GM21367 (cell line): ENCODE results near the gene RPS6KC1.
"Not testable (repeated sequence)": the region's sequence is repeated elsewhere in the genome, so short reads cannot be mapped to it uniquely, and the experiment has no call there.

Experiments used
- ATAC-seq: cut with Tn5 transposase; IDR thresholded peaks from one replicate; pipeline ENCODE4 v1.9.1; 2021; ENCODE audit not compliant: unreplicated experiment

RPS6KC1 gene

DNA sequence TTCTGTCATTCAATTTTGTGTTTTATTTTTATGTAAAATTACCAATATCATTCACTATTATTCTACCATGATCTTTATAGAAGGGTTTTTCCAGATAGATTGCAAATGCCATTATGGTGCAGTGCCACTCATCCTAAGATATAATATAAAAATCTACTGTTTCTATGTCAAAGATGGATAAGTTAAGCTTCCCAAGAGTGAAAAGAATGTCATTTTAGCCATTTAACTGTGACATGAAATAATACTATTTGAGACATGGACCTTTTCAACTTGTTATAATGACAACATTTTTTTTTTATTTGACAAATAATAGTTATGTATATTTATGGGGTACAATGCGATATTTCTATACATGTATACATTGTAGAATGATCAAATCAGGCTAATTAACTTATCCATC is 224.3 kb downstream of the RPS6KC1 start:
- no peak for ATAC-seq

DNA sequence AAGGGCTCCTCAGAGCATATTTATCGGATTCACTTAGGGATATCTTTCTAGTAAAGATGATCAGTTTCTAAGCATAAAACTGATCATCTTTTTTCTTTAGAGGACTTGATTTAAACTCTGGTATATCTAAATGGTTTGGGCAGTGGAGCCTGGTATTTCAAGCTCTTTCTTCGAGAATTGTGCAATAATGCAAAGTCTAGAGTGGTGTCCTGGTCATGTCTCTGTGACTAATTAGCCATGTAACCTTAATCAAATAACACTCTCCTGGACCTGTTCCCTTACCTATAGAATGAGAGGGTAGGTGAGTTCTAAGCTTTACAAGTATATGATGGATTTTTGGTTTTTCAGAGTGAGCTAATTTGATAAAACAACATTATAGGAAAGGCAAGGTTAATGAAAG is 225.2 kb downstream of the RPS6KC1 start:
- no peak for ATAC-seq

DNA sequence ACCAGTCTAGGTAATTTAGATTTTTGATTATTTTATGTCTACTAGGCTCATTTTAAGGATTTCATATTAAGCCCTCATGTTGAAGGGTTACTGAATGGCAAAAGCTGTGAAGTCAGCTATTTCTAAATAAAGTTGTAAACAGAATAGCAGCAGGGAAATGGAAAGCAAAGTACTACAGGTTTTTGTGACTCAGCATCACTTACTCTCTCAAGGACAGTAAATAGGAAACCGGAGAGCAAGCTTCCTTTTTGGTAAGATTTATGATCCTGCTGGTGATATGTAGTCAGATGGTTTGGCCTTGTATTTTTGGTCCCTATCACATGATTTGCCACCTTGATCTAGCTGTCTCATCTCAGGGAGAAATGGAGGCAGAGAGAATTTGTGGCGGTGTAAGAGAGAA is 226.0 kb downstream of the RPS6KC1 start:
- no peak for ATAC-seq

DNA sequence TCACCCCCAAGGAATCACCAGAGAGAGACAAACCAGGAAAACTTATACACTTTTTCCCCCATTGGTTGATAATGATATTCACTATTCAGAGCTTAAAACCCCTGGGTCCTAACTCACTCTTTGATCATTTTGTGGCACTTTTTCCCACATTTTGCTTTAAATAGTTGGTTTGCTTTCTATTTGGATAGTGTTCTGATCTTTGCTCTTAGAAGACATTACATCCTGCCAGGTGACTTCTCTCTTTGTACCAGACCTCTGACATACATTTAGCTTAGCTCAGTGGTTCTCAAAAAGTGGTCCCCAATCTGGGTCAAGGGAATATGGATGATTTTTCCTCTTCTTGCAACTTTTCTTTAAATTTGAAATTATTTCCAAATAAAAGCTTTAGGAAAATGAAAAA is 228.4 kb downstream of the RPS6KC1 start:
- no peak for ATAC-seq

DNA sequence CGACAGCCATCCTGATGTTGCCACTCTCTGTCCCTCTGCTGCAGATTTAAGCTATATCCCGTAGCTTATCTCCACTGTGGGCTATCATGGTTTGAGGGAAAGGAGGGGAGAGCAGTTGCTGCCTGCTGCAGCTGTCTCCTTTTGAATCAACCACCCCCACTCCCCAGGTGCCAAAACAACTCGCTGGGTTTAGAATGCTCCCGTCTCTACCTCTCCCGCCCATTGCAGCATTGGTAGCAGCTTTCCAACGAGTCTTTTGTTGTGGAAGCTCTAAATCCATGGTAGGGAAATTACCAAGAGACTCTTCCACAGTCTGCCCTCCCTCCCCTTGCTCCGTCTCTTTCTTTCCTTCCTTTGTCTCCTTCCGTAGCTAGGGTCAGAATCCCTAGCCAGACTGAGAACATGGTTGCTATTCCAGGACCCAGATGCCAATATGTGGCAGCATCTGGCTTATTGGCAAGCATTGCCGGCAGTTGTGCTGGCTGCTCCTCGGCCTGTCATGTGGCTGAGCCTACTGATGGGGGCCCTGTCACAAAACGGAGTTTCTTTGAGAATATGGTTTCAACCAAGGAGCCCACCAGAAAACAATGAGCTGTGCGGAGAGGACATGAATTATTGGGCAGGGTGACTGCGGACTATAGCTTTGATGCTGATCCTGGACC is 230.7 kb downstream of the RPS6KC1 start:
- no peak for ATAC-seq

DNA sequence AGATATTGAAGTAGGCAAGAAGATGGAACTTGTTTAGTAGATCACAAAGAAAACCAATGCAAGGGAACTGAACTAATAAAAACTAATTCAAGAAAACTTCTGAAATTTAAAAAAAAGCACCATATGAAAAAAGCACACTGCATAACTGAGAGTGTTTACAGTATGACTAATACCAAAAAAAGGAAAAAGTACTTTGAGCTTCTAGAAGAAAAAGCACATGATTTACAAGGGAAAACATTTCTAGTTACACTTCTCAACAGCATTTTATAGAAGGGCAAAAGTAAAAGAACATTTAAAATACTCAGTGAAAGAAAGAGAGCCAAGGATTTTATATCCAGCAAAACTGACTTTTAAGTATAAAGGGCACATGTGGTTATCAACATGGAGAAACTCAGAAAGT is 233.6 kb downstream of the RPS6KC1 start:
- ATAC-seq = no peak

DNA sequence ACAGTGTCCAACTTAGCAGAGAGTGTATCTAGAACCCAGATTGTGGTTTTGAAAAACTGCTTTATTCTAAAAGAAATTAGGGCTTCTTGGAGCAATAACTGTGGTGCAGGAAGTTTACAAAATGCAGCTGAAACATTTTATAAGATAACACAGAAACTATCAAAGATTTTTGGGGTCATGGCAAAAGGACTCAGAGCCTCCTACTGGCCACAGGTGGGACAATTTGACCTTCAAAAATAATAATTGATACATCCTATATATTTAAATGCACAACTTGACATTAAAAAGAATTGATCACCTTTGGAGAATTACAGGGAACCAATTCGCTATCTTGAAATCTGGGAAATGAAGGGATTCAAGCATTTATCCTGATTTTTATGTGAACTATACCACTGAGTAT is 235.2 kb downstream of the RPS6KC1 start:
- no peak for ATAC-seq

DNA sequence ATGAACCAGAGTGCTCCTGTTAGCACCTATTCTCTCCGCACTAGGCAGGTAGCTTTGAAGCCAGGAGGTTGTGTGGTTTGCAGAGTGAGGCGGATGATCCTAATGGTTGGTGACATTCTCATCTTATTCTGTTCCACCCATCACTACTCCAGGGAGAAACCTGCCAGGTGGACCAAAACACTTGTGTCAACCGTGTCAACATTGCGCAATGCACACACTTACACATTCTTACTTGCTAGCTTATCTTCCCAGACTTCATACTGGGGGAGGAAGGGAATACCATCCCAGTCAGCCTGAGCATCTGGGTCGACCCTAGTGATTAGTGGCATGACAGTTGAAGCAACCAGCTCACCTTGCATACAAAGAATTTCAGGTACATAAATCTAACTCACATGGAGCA is 236.9 kb downstream of the RPS6KC1 start:
- ATAC-seq = no peak

DNA sequence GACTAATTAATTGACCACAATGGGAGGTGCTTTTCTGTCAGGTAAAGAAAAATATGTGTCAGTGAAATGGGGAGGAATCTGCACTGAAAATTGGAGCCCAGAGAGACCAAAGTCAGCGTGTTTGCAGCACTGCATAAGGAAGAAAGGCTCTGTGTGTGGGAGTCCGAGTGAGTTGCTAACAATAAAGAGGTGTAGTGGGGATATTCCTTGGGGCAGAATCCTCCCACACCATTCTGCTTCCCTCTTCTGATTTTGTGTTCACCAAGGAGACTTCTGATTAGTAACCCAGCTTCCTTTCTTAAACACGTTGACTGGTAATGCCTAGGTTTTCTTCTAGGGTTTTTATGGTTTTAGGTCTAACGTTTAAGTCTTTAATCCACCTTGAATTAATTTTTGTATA is 240.5 kb downstream of the RPS6KC1 start:
- ATAC-seq = no peak

DNA sequence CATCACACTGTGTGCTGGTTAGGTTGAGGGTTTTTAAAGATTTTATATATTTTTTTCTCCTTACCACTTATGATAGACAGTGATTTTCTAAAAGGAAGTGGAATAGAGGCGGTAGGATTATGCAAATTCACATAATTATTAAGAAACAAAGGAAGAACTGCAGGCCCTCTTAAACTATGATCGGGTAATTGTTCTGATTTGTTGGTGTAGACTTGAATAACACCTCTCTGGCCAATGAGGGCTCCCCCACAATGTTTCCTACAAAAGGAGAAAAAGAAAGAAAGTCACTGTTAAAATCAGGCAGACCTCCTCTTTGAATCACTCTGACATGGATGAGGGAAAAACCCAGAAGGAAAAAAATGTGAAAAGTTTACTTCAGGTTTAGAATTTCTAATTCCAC is 241.6 kb downstream of the RPS6KC1 start:
- ATAC-seq = no peak

DNA sequence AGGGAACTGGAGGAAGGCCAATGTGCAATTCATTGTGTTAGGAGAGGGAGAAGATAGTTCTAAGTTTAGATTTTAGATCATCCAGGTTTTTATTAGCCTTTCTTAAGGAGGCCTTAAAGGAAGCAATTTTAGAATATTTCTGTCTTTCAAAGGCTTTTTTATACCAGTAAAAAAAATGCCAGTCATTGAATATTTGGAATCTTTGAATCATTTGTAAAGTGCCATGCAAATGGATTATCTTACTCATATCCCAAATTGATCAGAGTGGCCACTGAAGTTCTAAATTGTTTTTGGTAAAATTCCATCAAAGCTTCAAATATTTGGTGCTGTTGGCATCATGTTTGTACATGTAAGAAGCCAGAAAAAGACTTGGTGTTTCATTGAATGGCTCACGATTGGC is 244.8 kb downstream of the RPS6KC1 start:
- ATAC-seq = no peak

DNA sequence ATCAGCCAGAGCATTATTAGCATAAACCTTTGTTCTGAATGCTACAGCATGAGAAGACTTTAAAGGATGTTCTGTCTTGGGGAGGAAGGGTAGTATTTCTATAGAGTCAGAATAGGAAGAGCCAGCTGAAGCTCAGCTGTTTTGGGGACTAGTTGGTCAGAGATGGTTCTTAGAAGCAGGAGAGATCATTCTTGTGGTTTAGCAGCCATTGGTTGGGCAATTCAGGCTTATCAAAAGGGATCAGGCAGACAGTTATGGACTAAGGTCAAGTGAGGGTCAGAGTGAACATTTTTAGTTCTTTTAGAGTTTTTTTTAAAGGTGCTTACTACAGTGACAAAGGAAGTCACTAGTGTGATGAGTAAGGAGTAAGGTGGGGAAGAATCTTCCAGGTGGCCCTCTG is 245.5 kb downstream of the RPS6KC1 start:
- ATAC-seq = no peak

DNA sequence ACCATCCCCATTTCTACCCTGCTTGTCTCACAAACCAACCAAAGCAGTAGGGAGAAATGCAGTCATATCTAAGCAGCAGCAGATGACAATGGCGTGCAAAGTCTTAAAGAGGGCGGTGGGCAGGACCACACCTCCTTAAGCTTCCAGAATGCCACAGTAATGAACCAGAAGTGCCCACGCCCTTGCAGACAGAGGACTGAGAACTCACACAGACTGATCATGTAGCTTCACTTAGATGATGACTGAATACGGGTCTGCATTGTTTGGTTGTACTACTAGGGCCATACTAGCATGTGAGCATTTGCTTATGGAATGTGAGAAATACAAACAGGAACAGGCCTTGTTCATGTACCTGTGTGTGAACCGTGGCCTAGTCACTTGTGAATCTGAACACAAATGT is 246.0 kb downstream of the RPS6KC1 start:
- no peak for ATAC-seq

DNA sequence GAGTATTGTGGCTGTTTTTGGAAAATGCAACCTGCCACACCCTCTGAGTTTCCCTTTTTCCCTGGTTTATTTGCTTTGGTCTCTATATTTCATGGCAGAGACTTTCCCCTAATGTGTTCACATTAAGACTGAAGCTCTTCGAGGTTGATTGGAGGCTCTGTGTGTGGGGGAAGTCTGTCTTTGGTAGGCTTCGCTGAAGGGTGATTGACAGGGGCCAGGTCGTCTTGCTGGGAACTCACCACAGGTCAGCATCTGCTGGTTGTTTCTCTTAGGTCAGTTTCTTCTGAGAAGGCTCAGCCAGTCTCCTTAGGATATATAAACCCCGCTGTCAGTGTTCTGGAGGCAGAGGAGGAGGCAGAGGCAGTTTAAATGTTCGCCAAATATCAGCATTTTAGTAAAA is 249.4 kb downstream of the RPS6KC1 start:
- ATAC-seq = no peak

DNA sequence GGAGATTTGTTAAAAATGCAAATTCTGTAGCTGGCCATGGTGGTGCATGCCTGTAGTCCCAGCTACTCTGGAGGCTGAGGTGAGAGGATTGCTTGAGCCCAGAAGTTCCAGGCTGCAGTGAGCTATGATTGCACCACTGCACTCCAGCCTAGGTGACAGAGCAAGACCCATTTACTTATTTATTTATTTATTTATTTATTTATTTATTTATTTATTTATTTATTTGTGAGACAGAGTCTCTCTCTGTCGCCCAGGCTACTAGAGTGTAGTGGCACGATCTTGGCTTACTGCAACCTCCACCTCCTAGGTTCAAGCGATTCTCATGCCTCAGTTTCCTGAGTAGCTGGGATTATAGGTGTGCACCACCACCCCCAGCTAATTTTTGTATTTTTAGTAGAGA is 250.5 kb downstream of the RPS6KC1 start:
- ATAC-seq = not testable (repeated sequence)

DNA sequence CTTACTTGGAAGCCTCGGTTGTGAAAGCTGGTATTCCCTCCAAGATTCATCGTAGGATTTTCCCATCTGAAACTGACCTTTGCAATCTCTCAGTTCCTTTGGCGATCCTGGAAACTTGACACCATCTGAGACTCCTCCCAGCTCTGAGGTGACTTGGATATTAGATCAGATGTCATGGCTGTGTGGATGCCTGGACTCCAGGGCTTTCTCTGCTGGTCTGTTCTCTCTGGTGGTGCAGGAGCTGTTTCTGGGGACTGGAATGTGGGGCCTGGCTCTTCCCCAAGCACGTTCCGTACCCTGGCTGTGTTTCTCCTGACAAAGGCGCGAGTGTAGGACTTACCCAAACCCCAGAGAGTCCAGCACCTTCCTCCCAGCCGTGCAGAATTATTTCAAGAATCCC is 252.2 kb downstream of the RPS6KC1 start:
- ATAC-seq = no peak

DNA sequence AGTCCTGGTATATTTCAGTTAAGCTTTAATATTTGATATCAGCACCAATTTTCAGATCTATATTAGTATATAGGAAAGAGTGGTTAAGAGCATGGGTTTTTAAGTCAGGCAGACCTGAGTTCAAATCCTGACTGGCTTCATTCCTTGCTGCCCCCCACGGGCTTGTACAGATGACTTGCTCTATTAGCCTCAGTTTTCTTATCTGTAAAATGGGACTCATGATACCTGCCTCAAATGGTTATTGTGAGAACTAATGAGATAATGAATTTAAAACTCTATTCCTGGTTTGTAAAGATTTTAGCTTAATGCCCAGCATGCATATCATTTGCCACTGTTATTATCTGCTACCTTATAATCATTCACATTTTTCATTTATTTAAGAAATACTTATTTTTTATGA is 264.5 kb downstream of the RPS6KC1 start:
- ATAC-seq = no peak

DNA sequence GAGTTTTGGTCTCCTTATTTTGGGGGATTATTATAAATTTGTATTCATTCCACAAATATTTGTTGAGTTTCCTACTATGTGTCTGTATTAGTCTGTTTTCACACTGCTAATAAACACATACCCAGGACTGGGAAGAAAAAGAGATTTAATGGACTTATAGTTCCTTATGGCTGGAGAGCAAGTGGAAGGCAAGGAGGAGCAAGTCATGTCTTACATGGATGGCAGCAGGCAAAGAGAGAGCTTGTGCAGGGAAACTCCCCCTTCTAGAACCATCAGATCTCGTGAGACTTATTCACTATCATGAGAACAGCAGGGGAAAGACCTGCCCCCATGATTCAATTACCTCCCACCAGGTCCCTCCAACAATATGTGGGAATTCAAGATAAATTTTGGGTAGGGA is 267.4 kb downstream of the RPS6KC1 start:
- not testable (repeated sequence) for ATAC-seq

DNA sequence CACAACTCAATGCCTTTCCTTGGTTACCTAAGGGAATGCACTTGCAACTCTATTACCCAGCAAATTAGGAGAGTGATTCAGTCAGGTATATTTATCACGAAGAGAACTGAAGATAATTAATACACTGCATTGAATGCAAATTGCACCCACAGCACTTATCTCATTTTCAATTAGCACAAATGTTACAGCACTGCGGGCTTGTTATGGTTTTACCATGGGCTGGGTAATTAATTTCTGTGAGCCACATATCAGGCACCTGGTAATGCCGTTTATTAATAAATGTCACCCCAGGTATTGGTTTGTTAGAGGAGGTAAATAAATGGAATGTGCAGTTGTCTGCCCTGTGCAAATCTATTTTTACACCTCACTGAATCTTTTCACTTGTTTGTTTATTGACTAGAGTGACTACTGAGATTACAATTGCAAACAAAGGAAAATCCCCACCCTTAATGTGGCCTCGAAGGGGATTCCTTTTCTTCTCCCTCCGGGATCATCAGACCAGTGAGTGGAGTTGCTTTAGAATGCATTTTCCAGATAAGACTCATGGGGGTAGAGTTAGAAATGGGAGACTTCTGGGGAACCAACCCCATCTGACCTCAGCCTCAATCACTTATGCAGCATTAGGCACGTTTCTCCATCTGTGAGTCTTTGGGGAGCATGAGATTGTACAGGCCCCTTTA is 269.3 kb downstream of the RPS6KC1 start:
- ATAC-seq = no peak
